HG03378 (cell line): ENCODE data around the gene RBFA.
"Not testable (repeated sequence)": the region's sequence is repeated elsewhere in the genome, so short reads cannot be mapped to it uniquely, and the experiment has no call there.

ENCODE experiments used
- ATAC-seq: cut with Tn5 transposase; IDR thresholded peaks from one replicate; pipeline ENCODE4 v1.9.1; 2021; ENCODE audit warnings: mild to moderate bottlenecking, moderate library complexity; ENCODE audit not compliant: unreplicated experiment

The RBFA gene

GRCh38 chr18:80027719-80028118, 6.5 kb upstream of the RBFA start:
- ATAC-seq = not testable (repeated sequence)

- no peak for ATAC-seq
Measured at GRCh38 chr18:80029690-80030089, 4.5 kb upstream of the RBFA start.

GRCh38 chr18:80033181-80034067, 810 bp upstream of the RBFA start:
- ATAC-seq = peak; percentile 46

- no peak for ATAC-seq
Measured at GRCh38 chr18:80034852-80035406, 695 bp downstream of the RBFA start.

- no peak for ATAC-seq
Measured at GRCh38 chr18:80035997-80036396, 1.8 kb downstream of the RBFA start.

- no peak for ATAC-seq
Measured at GRCh38 chr18:80037300-80037699, 3.1 kb downstream of the RBFA start.

- ATAC-seq = no peak
Measured at GRCh38 chr18:80037869-80038630, 3.8 kb downstream of the RBFA start.

- no peak for ATAC-seq
Measured at GRCh38 chr18:80040515-80040914, 6.3 kb downstream of the RBFA start.

- ATAC-seq = no peak
Measured at GRCh38 chr18:80041424-80041823, 7.2 kb downstream of the RBFA start.

GRCh38 chr18:80042785-80043184, 8.6 kb downstream of the RBFA start:
- ATAC-seq = no peak

- no peak for ATAC-seq
Measured at GRCh38 chr18:80044072-80044471, 9.8 kb downstream of the RBFA start.

GRCh38 chr18:80046011-80046410, 11.8 kb downstream of the RBFA start:
- ATAC-seq = no peak

GRCh38 chr18:80046431-80046830, 12.2 kb downstream of the RBFA start:
- no peak for ATAC-seq

- ATAC-seq = no peak
Measured at GRCh38 chr18:80046961-80047541, 12.8 kb downstream of the RBFA start.

- ATAC-seq = no peak
Measured at GRCh38 chr18:80050797-80051196, 16.6 kb downstream of the RBFA start.

- no peak for ATAC-seq
Measured at GRCh38 chr18:80056095-80056494, 21.9 kb downstream of the RBFA start.

GRCh38 chr18:80059945-80060344, 25.7 kb downstream of the RBFA start:
- ATAC-seq = no peak

- ATAC-seq = no peak
Measured at GRCh38 chr18:80065705-80066104, 31.5 kb downstream of the RBFA start.

- ATAC-seq = no peak
Measured at GRCh38 chr18:80067321-80067720, 33.1 kb downstream of the RBFA start.

- no peak for ATAC-seq
Measured at GRCh38 chr18:80067897-80068296, 33.7 kb downstream of the RBFA start.

GRCh38 chr18:80068571-80069272, 34.5 kb downstream of the RBFA start:
- no peak for ATAC-seq
